ENCODE data around the gene HAUS8. TPM values are rescaled to one million over a fixed set of nuclear protein-coding genes. Genes with fewer than 3 reads are reported as not detected.

The HAUS8 gene
- total RNA-seq, 1 experiment from 2014 or later, result 30.8 TPM

DNA sequence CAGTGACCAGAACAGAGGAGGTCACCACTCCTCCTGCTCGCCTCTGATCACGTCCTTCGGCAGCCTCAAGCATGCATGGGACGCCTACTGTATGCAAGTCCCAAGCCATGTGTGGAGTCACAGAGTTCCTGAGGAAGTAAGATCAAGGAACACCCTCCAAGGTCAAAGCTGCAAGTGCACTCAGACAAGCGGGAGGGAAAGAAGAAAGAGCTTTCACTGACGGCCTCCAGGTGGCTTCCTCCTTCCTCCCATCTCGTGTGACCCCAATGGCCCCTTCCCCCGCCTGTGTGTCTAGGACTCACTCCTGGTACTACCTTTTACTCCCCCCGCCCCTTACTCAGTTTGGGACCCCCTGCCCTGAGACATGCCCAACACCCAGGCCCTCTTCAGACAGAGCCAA is 6.1 kb downstream of the HAUS8 start:
- peaks cover 22% of the 10 kb centered on the region for H3F3A ChIP-seq (ENCODE audit: insufficient read depth, low read depth)
- H3K9me2 ChIP-seq (ENCODE audit: insufficient read depth), result no peaks in the 10 kb centered on the region
- no peak for TF ChIP-seq EZH2 (IDR thresholded peaks at IDR 0.05; ENCODE audit: low read depth)
- TF ChIP-seq, protein P1, sequence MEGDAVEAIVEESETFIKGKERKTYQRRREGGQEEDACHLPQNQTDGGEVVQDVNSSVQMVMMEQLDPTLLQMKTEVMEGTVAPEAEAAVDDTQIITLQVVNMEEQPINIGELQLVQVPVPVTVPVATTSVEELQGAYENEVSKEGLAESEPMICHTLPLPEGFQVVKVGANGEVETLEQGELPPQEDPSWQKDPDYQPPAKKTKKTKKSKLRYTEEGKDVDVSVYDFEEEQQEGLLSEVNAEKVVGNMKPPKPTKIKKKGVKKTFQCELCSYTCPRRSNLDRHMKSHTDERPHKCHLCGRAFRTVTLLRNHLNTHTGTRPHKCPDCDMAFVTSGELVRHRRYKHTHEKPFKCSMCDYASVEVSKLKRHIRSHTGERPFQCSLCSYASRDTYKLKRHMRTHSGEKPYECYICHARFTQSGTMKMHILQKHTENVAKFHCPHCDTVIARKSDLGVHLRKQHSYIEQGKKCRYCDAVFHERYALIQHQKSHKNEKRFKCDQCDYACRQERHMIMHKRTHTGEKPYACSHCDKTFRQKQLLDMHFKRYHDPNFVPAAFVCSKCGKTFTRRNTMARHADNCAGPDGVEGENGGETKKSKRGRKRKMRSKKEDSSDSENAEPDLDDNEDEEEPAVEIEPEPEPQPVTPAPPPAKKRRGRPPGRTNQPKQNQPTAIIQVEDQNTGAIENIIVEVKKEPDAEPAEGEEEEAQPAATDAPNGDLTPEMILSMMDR (conservative IDR thresholded peaks at IDR 0.05), result no peak
- CTCF ChIA-PET, result no interaction called here
- POLR2A ChIA-PET (ENCODE audit: unreplicated experiment), result no interaction called here
- no peaks in the 10 kb centered on the region for H4K20me1 ChIP-seq (ENCODE audit: insufficient read depth)
- no peak overlapping the region for H3K27ac ChIP-seq
- H3K4me3 ChIP-seq, result no peak overlapping the region
- H3K4me2 ChIP-seq, result no peak overlapping the region
- intact Hi-C loops (cut with micrococcal nuclease; ENCODE audit: unreplicated experiment), result no loop called here
- H3K9me3 ChIP-seq (ENCODE audit: insufficient read depth, low read depth), result no peaks in the 10 kb centered on the region
- H3K27me3 ChIP-seq (ENCODE audit: insufficient read depth, low read depth), result no peaks in the 10 kb centered on the region
- no peak for DNase-seq
- H3K4me1 ChIP-seq (replicated peaks; ENCODE audit: insufficient read depth), result peaks cover 10% of the 10 kb centered on the region
- H2AFZ ChIP-seq, result no peak overlapping the region
- H3K79me2 ChIP-seq (ENCODE audit: low read depth), result peaks cover 48% of the 10 kb centered on the region
- BruUV-seq (replicated peaks), result no TSS peak
- H3K36me3 ChIP-seq (ENCODE audit: low read depth), result peaks cover 20% of the 10 kb centered on the region; the same call in 1 of the 2 replicates

DNA sequence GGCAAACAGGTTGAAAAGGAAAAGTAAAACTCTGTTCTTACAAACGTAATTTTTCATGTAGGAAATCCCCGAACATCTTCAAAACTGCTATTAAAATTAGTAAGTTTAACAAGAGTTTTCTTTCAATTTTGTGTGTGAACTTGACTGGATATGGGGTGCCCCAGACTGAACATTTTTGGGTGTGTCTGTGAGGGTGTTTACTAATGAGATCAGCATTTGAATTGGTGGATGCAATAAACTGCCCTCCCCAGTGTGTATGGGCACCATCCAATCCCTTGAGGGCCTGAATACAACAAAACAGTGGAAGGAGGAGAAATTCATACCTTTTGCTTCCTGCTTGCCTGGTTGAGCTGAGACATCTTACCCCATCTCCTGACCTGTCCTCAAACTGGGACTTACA is 11.8 kb downstream of the HAUS8 start:
- no peak overlapping the region for H2AFZ ChIP-seq
- POLR2A ChIA-PET (ENCODE audit: unreplicated experiment), result no interaction called here
- CTCF ChIA-PET, result no interaction called here
- peaks cover 38% of the 10 kb centered on the region for H3K79me2 ChIP-seq (ENCODE audit: low read depth)
- H3K4me2 ChIP-seq, result no peak overlapping the region
- intact Hi-C loops (cut with micrococcal nuclease; ENCODE audit: unreplicated experiment), result no loop called here
- H3K9me2 ChIP-seq (ENCODE audit: insufficient read depth), result no peaks in the 10 kb centered on the region
- H3K27ac ChIP-seq, result no peak overlapping the region
- no peak overlapping the region for H3K4me3 ChIP-seq
- peaks cover 32% of the 10 kb centered on the region for H3K4me1 ChIP-seq (replicated peaks; ENCODE audit: insufficient read depth)
- H4K20me1 ChIP-seq (ENCODE audit: insufficient read depth), result no peaks in the 10 kb centered on the region
- TF ChIP-seq, protein P1 (conservative IDR thresholded peaks at IDR 0.05), result no peak
- no peak for TF ChIP-seq EZH2 (IDR thresholded peaks at IDR 0.05; ENCODE audit: low read depth)
- no peaks in the 10 kb centered on the region for H3K9me3 ChIP-seq (ENCODE audit: insufficient read depth, low read depth)
- peaks cover 28% of the 10 kb centered on the region for H3F3A ChIP-seq (ENCODE audit: insufficient read depth, low read depth)
- H3K27me3 ChIP-seq (ENCODE audit: insufficient read depth, low read depth), result no peaks in the 10 kb centered on the region
- DNase-seq, result no peak
- H3K36me3 ChIP-seq (ENCODE audit: low read depth), result 0 out of 2 replicates have a peak, but pooled peaks cover 26% of the 10 kb centered on the region
- no TSS peak for BruUV-seq (replicated peaks)

DNA sequence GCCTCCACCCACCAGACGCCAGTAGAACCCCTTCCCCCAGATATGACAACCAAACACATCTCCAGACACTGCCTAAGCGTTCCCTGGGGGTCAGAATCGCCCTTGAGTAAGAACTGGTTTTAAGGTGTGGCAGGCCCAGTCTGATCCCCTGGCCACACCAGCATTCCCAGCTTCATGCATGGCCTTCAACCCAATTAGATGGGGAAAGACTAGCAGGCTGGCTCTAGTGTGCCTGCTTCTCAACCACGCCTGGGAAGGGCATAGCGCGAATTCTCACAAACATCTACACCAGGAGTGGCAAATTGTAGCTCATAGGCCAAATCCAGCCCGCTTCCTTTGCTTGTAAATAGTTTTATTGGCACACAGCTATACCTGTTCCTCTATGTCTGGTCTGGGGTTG is 13.6 kb downstream of the HAUS8 start:
- Histone ChIP-seq H3K4me1 (replicated peaks; ENCODE audit: insufficient read depth) (peaks cover 32% of the 10 kb centered on the region), H3K4me2 (peak overlapping the region; percentile 21), H3F3A (ENCODE audit: insufficient read depth, low read depth) (peaks cover 18% of the 10 kb centered on the region; the same call in 1 of the 2 replicates), H3K9me2 (ENCODE audit: insufficient read depth) (no peaks in the 10 kb centered on the region), H3K4me3 (no peak overlapping the region), H3K27ac (peak overlapping the region; percentile 56), H3K79me2 (ENCODE audit: low read depth) (peaks cover 37% of the 10 kb centered on the region), H3K9me3 (ENCODE audit: insufficient read depth, low read depth) (no peaks in the 10 kb centered on the region), H3K36me3 (ENCODE audit: low read depth) (0 out of 2 replicates have a peak, but pooled peaks cover 27% of the 10 kb centered on the region), H4K20me1 (ENCODE audit: insufficient read depth) (no peaks in the 10 kb centered on the region), H2AFZ (no peak overlapping the region), H3K27me3 (ENCODE audit: insufficient read depth, low read depth) (no peaks in the 10 kb centered on the region)
- POLR2A ChIA-PET (ENCODE audit: unreplicated experiment), result no interaction called here
- no TSS peak for BruUV-seq (replicated peaks)
- intact Hi-C loops (cut with micrococcal nuclease; ENCODE audit: unreplicated experiment), result no loop called here
- TF ChIP-seq, protein P1 (conservative IDR thresholded peaks at IDR 0.05), result no peak
- no peak for TF ChIP-seq EZH2 (IDR thresholded peaks at IDR 0.05; ENCODE audit: low read depth)
- CTCF ChIA-PET, result no interaction called here
- peak in 1 of 2 experiments; percentile 87 for DNase-seq
